Effector CD4-positive, alpha-beta T cell (primary cell): ENCODE measurements around the gene PPP2R2C.

Source experiments
- DNase-seq: peaks from one replicate; pipeline ENCODE4 v3.0.0-alpha.2; 2020

PPP2R2C gene

DNA sequence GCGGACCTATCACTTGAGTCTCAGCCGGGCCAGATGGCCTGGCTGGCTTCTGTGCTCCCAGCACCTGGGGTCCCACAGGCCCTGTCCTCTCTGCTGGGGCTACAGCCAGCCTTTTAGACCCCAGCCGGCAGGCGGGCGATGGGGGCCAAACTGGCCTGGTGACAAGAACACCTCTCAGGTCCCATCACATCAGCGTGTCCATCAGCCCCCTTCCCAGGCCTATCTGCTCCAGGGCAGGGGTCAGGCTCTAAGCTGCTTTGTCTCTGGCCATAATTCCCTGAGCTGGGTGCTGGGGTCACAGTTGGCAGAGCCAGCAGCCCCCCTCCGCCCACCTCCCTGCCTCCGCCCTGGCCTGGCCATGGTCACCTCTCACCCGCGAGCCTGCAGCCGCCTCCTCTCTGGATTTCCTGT is 77.7 kb downstream of the PPP2R2C start:
- no peak for DNase-seq

GRCh38 chr4:6393544-6394475 is 78.6 kb downstream of the PPP2R2C start:
- no peak for DNase-seq

- no peak for DNase-seq
Observed at GRCh38 chr4:6393066-6393465, 79.3 kb downstream of the PPP2R2C start.

GRCh38 chr4:6392407-6392806 is 80.0 kb downstream of the PPP2R2C start:
- no peak for DNase-seq

GRCh38 chr4:6391852-6392188 is 80.6 kb downstream of the PPP2R2C start:
- no peak for DNase-seq

- no peak for DNase-seq
Observed at GRCh38 chr4:6391186-6391851, 81.1 kb downstream of the PPP2R2C start.

GRCh38 chr4:6390356-6390755 is 82.1 kb downstream of the PPP2R2C start:
- no peak for DNase-seq

GRCh38 chr4:6389142-6389825 is 83.1 kb downstream of the PPP2R2C start:
- no peak for DNase-seq

DNA sequence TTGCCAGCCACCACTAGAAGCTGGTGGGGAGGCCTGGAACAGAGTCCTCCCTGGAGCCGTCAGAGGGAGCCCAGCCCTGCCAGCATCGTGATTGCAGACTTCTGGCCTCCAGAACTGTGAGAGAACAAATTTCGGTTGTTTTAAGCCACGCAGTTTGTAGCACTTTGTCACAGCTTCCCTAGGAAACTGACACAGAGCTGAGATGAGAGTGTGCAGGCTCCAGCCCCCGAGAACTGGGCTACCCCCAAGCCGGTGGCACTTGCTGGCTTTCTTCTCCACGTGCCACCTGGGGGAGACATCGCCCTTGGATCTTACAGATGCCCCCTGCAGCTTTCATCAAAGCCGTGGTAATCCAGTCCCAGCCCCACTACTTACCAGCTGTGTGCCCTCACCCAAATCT is 83.7 kb downstream of the PPP2R2C start:
- DNase-seq = no peak

DNA sequence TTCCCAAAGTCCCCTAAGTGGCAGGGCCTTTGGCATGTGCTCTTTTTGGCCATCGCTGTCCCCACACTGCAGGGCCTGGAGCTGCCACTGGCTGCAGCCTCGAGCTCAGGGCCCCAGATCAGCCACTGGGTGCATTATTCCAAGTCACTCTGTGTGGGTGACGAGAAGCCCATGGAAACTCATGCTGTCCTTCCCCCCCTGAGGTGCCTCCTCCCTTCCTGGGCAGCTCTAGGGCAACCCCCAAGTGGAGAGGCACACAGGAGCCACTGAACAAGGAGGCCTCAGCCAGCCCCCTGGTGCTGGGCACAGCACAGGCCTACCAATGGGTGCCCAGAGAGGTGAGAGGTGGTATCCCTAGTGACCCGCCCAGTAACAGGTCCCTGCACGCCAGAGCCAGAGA is 84.5 kb downstream of the PPP2R2C start:
- no peak for DNase-seq

DNA sequence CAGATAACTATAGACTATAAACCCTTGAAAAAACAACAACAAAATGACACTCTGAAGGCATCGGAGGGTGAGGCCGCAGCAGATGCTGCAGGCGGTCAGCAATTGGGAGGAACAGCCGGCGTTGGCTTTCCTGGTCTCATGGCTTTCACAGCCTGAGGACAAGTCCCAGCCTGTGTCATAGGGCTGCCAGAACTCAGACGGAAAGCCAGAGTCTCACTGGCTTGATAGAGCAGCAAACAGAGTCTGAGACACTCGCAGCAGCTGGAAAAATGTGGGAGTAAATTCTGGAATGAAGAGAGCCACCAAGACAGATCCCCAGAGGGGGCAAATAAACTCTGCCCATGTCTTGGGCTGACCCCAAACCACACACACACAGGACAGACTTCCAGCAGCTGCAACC is 86.3 kb downstream of the PPP2R2C start:
- no peak for DNase-seq

DNA sequence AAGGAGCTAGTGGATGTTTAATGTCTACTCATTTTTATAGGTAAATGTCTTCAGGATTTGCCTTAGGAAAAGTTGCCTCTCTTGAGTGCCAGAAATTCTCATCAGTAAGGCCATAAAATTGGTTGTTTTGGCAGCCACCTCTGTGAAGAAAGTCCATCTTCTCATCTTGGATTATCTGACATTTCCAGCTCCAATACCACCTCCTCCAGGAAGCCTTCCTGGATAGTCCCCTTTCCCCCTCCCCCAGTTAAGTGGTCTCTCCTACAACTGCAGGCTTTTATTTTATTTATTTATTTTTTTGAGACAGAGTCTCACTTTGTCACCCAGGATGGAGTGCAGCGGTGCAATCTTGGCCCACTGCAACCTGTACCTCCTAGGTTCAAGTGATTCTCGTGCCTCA is 87.1 kb downstream of the PPP2R2C start:
- no peak for DNase-seq

DNA sequence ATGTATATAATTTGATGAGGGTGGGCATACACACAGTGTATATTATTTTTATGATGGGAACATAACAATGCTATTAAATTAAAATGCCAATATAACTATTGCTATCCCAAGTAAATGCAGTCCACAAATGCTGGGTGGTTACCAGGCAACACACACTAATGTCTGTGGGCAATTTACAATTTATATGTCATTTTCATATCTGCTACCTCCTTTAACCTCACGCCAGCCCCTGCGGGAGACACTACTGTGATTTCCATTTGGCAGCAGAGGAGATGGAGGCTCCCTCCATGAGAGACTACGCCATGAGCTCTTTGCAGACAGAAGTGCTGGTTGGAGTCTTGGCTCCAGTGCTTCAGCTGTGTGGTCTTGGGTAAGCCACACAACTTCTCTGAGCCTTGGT is 87.9 kb downstream of the PPP2R2C start:
- no peak for DNase-seq

GRCh38 chr4:6383929-6384328 is 88.5 kb downstream of the PPP2R2C start:
- no peak for DNase-seq

GRCh38 chr4:6383009-6383404 is 89.4 kb downstream of the PPP2R2C start:
- DNase-seq = no peak

DNA sequence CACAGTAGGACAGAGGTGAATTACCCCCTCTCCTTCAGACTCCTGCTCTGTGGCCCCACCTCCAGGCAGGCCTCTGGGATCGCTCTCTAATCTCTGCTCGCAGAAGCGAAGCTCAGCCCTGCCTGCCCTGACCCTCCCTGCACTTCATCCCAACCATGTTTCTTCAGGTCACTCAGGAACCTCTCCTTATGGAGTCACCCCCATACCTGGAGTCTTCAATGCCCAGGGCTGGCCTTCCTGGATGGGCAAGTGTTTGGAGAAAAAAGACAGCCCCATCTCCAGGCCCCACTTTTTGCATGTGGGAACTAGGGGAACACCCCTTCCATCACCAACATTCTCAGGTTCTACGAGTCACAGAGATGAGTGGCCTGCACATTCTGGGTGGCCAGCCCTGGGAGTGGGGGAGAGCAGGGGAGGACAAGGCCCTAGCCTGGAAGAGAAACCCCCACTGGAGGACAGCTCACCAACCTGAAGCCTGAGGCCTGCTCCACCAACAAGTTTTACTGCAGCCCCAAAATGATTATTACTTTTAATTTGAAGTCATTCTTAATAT is 90.8 kb downstream of the PPP2R2C start:
- DNase-seq = no peak

DNA sequence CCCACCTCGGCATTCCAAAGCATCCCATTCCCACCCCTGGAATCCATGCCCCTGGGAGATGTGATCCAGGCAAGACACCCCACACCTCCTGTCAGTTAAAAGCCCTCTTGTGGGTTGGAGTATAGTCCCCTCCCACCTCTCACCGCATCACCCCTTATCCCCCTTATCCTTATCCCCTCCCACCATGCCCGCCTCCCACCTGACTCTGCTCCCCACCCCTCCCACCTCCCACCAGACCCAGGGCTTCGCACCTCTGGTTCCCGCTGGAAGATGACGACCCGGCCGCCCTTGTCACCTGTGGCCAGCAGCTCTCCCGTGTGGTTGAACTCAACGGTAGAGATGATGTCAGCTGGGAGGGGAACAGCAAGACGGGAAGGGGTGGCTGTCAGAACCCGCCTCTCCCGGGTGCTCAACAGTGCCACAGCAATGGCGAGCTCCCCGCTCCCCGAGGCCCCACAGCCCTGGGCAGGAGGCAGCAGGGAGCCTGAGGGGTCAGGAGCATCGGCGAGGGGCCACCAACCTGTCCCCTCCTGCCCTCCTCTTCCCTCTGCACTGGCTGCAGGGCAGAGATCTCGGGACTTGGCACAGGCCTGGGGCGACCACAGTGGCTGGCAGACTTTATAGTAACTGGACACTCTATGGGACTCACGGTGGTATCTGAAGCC is 91.5 kb downstream of the PPP2R2C start:
- no peak for DNase-seq

DNA sequence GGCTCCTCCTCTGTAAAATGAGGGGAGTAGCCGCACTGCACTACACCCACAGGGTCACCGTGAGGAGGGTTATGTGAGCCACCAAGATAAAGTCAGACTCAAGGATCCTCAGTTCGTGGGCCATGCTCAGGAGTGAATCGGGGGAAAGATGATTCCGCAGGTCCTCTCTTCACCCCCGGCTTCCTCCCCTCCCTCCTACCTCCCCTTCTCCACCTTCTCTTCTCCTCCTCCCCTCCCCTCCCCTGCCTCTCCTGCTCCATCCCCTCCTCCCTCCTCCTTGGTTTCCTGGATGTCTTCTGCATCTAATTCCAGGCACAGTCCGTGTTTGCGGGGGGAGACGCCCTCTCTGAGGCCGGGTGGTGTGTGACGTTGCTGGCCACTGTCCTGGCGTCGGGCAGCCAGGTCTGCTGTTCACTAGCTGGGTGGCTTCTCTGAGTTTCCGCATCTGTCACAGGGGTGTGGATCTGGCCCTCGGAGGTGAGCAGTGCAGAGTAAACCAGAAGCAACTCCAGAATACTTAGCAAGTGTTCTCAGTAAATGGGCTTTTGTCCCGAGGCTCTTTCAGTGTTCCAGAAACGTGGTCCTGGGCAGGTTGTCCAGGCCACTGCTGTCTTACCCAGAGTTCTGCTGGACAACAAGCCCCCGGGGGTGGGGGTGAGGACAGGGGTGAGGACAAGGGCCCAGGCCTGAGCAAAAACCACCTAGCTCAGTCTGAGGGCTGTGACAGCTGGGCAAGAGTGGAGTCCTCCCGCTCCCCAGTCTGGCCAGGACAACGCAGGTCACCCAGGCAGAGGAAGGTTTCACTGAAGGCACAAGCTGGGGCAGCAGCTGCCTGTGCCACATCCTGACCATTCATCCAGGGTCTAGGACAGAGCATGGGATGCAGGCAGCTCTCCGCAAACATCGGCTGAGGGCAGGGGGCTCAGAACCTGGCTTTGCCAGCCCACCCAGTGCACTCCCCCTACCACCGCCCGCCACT is 92.4 kb downstream of the PPP2R2C start:
- DNase-seq = no peak

DNA sequence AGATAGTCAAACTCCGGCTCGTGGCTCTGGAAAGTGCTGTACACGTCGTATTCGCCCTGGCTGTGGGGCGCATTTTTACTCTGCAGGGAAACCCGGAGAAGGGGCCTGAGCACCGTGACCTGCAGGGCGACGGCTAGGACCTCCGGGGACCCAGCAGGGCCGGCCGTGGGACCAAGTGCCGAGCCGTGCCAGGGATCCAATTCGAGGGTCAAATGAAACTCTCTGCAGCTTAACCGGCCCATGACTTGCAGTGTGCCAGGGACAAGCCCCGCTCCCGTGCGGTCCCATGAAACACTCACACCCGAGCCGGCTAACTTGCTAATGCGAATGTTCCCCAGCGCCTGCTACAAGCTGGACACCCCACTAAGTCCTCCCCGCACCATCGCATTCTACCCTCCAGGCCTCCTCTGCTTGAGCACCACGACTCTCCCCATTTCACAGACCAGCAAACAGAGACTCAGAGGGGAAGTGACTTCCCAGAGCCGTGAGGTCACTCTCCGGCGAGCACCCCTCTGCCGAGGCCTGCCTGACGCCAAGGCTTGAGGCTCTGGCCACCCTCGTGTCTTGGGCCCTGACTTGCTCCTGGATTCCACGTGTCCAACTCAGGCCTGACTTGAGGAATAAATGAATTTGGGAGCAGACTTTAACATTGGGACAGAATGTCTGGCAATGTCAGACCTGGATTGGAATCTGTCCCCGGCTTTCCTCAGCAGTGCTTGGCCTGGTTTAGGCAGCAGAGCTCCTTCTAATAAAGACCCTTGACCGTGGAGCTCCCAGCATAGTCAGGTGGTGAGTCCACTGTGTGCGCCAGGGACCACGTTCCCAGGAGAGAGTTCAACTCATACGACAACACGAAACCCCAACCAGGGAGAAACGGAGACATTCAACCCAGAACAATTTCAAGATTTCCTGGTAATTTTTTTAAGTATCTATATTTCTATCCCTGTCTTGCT is 93.6 kb downstream of the PPP2R2C start:
- DNase-seq = no peak
